Hepatocyte (in vitro differentiated cells): ENCODE results near the gene HOXD3. TPM values are rescaled to one million over a fixed set of nuclear protein-coding genes. Genes with fewer than 3 reads are reported as not detected.

ENCODE experiments used
- DNase-seq: peaks from one replicate; pipeline ENCODE4 v3.0.0-alpha.2; 2016; ENCODE audit warnings: low spot score
- H2AFZ ChIP-seq: fragments of 200-600 bp; sonication (generic); 2 replicates; pipeline ENCODE4 v1.6.0; 2016; ENCODE audit warnings: antibody characterized with exemption, mild to moderate bottlenecking
- H3K27ac ChIP-seq: fragments of 200-600 bp; sonication (generic); 2 replicates; pipeline ENCODE4 v1.5.1; 2016; ENCODE audit warnings: mild to moderate bottlenecking
- H3K27me3 ChIP-seq: fragments of 200-600 bp; sonication (generic); 2 replicates; pipeline ENCODE4 v1.6.1; 2016
- H3K36me3 ChIP-seq: fragments of 200-600 bp; sonication (generic); replicated peaks from 2 replicates; pipeline ENCODE4 v1.5.1; 2016; ENCODE audit warnings: low read depth; ENCODE audit not compliant: insufficient read depth
- H3K4me1 ChIP-seq: fragments of 200-600 bp; sonication (generic); 2 replicates; pipeline ENCODE4 v1.5.1; 2016; ENCODE audit warnings: mild to moderate bottlenecking, moderate library complexity; ENCODE audit not compliant: insufficient read depth
- H3K4me2 ChIP-seq: fragments of 200-600 bp; sonication (generic); 2 replicates; pipeline ENCODE4 v1.6.0; 2016
- H3K4me3 ChIP-seq: fragments of 200-600 bp; sonication (generic); 2 replicates; pipeline ENCODE4 v1.5.1; 2016; ENCODE audit warnings: mild to moderate bottlenecking
- H3K79me2 ChIP-seq: fragments of 200-600 bp; sonication (generic); 2 replicates; pipeline ENCODE4 v1.6.0; 2017; ENCODE audit warnings: mild to moderate bottlenecking
- H3K9me2 ChIP-seq: fragments of 200-600 bp; sonication (generic); replicated peaks from 2 replicates; pipeline ENCODE4 v1.6.0; 2017; ENCODE audit warnings: mild to moderate bottlenecking; ENCODE audit not compliant: insufficient read depth
- H3K9me3 ChIP-seq: fragments of 200-600 bp; sonication (generic); 2 replicates; pipeline ENCODE4 v1.5.1; 2016; ENCODE audit warnings: low read depth, mild to moderate bottlenecking
- H4K20me1 ChIP-seq: fragments of 200-600 bp; sonication (generic); 2 replicates; pipeline ENCODE4 v1.6.0; 2016; ENCODE audit warnings: mild to moderate bottlenecking; ENCODE audit not compliant: insufficient read depth, poor library complexity, severe bottlenecking
- EZH2 ChIP-seq: fragments of 200-600 bp; sonication (generic); IDR thresholded peaks from 2 replicates; pipeline ENCODE4 v1.6.1; 2016; ENCODE audit warnings: antibody characterized with exemption, mild to moderate bottlenecking, borderline replicate concordance
- EZH2phosphoT487 ChIP-seq: fragments of 200-600 bp; sonication (generic); IDR thresholded peaks from one replicate; pipeline ENCODE4 v1.6.1; 2018; ENCODE audit warnings: antibody characterized with exemption, mild to moderate bottlenecking, low read depth, moderate library complexity; ENCODE audit not compliant: unreplicated experiment, severe bottlenecking
- WGBS: methylation state at CpG from one replicate; pipeline ENCODE4 v1.1.6; 2016; ENCODE audit warnings: low lambda C conversion rate; ENCODE audit errors: missing lambda C conversion rate; 5-methylcytosine and 5-hydroxymethylcytosine counted together
- polyA plus RNA-seq: library from polyadenylated mRNA; unstranded; fragments of >200 nt; fragmentation: Nextera tagmentation; extraction: Ambion mirVana; gene quantifications from 2 replicates; pipeline ENCODE4 v1.2.1, GENCODE V29; 2016
- total RNA-seq: library from RNA; depleted of rRNA; stranded (reverse); fragments of >200 nt; gene quantifications from 2 replicates; pipeline ENCODE4 v1.2.3, GENCODE V29; 2014
- TF ChIP-seq, protein P1 (sequence below): fragments of 200-600 bp; sonication (generic); IDR thresholded peaks from 2 replicates; pipeline ENCODE4 v1.5.1; 2016; ENCODE audit warnings: antibody characterized with exemption, mild to moderate bottlenecking; ENCODE audit not compliant: poor library complexity

The HOXD3 gene
- total and polyA plus RNA-seq, 2 experiments from 2014 or later = 0.13 TPM; not detected in 1

DNA sequence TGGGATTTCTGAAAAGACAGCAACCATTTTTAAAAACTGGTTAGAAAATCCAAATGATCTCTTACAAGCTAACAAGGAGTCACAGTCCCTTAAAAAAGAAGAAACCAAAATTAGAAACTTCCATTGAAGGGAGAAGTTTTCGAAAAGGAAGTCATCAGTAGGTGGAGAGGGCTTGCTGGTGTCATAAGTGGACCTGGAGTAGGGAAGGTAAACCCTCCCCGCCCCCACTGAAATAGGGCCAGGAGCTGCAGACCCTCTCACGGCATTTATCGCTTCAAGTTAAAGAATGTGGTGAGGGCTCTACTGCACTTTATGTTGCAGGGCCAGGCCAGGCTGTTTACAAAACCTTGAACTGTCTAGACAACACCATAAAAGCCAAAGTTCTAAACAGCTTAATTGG is 47.2 kb upstream of the HOXD3 start:
- Histone ChIP-seq H3K27ac (no peak overlapping the region), H3K27me3 (peaks cover 94% of the 10 kb centered on the region), H4K20me1 (peaks cover 46% of the 10 kb centered on the region)

DNA sequence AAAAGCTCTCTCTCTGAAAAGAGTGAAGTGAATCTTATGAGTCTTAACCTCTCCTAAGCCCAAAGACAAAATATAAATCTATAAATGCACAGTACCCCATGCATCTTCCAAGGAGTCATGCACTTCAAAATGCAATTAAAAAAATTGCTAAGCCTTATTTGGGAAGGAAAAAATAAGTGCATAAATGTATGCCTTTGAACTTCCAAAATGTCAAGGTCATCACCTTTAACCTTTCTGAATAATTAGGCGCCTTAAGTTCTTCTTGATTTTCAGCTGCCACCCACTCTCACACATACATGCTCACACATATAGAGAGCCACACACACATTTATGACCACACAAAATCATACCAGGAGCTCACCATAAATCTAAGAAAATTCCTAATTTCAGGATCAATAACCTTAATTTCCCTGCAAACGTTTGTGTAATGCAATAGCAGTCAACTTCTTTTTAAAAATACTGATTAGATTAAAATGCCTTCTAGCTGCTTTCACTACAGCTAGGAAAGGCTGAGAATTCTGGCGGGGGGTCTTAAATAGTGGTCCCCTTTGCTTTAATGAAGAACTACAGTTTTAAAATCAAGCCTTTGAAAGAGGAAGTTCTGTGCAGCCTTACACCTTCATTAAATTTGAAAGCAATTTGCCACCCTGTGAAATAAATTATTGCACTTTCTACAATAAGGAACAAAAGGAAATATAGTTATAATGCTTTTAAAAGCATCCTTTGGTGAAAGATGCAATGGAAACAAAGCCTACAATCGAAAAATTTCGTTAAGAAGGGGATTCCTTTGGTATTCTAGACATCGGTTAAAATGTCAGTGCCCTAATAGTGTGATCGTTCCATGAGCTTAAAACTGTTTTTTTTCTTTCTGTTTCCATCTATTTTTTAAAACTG is 46.4 kb upstream of the HOXD3 start:
- Histone ChIP-seq H3K4me3 (no peak overlapping the region), H3K79me2 (peaks cover 69% of the 10 kb centered on the region), H3K9me3 (peaks cover 3% of the 10 kb centered on the region), H2AFZ (no peak overlapping the region), H3K27ac (no peak overlapping the region), H3K27me3 (peaks cover 94% of the 10 kb centered on the region), H3K36me3 (no peaks in the 10 kb centered on the region), H3K4me2 (peak overlapping the region; percentile 73), H4K20me1 (peaks cover 53% of the 10 kb centered on the region), H3K4me1 (no peaks in the 10 kb centered on the region), H3K9me2 (no peaks in the 10 kb centered on the region)
- DNase-seq = no peak
- WGBS = 36% methylated on average over 7 of the region's 7 CpGs
- TF ChIP-seq, protein P1, sequence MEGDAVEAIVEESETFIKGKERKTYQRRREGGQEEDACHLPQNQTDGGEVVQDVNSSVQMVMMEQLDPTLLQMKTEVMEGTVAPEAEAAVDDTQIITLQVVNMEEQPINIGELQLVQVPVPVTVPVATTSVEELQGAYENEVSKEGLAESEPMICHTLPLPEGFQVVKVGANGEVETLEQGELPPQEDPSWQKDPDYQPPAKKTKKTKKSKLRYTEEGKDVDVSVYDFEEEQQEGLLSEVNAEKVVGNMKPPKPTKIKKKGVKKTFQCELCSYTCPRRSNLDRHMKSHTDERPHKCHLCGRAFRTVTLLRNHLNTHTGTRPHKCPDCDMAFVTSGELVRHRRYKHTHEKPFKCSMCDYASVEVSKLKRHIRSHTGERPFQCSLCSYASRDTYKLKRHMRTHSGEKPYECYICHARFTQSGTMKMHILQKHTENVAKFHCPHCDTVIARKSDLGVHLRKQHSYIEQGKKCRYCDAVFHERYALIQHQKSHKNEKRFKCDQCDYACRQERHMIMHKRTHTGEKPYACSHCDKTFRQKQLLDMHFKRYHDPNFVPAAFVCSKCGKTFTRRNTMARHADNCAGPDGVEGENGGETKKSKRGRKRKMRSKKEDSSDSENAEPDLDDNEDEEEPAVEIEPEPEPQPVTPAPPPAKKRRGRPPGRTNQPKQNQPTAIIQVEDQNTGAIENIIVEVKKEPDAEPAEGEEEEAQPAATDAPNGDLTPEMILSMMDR = no peak
- TF ChIP-seq EZH2phosphoT487 (no peak), EZH2 (no peak)

More for the DNA sequence above, 47.2 kb upstream of the HOXD3 start:
- no peaks in the 10 kb centered on the region for H3K9me2 ChIP-seq
- H3K4me1 ChIP-seq = no peaks in the 10 kb centered on the region
- no peak for DNase-seq
- H3K9me3 ChIP-seq = peaks cover 3% of the 10 kb centered on the region
- no peak overlapping the region for H2AFZ ChIP-seq
- H3K4me3 ChIP-seq = no peak overlapping the region
- WGBS = 36% methylated on average over 4 of the region's 4 CpGs
- no peaks in the 10 kb centered on the region for H3K36me3 ChIP-seq
- peaks cover 64% of the 10 kb centered on the region for H3K79me2 ChIP-seq
- peak overlapping the region; percentile 73 for H3K4me2 ChIP-seq
- TF ChIP-seq, protein P1 = no peak
- TF ChIP-seq EZH2 (no peak), EZH2phosphoT487 (no peak)

DNA sequence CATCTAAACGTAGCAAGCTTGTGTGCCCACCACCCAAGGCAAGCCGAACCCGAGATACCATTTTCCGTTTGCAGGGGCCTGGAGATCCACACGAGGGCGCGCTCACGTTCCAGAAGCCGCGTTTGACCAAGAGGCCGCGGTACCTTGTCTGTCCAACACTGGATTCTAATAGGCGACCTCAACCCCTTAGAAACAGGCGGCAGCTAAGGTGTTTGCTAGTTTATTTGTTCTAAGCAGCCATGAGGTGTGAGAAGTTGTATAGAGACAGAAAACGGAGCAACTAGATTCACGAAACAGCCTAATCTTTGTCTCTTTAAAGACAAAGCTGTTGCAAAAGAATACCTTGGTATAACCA is 45.8 kb upstream of the HOXD3 start:
- no peaks in the 10 kb centered on the region for H3K9me2 ChIP-seq
- H3K27ac ChIP-seq = no peak overlapping the region
- H3K79me2 ChIP-seq = peaks cover 69% of the 10 kb centered on the region
- peaks cover 58% of the 10 kb centered on the region for H4K20me1 ChIP-seq
- no peaks in the 10 kb centered on the region for H3K36me3 ChIP-seq
- DNase-seq = peak; percentile 76
- H3K27me3 ChIP-seq = peaks cover 94% of the 10 kb centered on the region
- no peak overlapping the region for H2AFZ ChIP-seq
- 9% methylated on average over 16 of the region's 16 CpGs for WGBS
- H3K9me3 ChIP-seq = peaks cover 3% of the 10 kb centered on the region
- H3K4me3 ChIP-seq = no peak overlapping the region
- H3K4me1 ChIP-seq = no peaks in the 10 kb centered on the region
- no peak for TF ChIP-seq EZH2phosphoT487
- TF ChIP-seq, protein P1 = peak; percentile 82
- TF ChIP-seq EZH2 = peak; percentile 81
- H3K4me2 ChIP-seq = peak overlapping the region; percentile 73
